NCI-H2196 (cell line): Measurements from ENCODE around the gene HBEGF.
"Not testable (repeated sequence)": the region's sequence is repeated elsewhere in the genome, so short reads cannot be mapped to it uniquely, and the experiment has no call there.

Source experiments
- DNase-seq: peaks from one replicate; lab custom pipeline; 2025; ENCODE audit not compliant: unreplicated experiment; lab: John Stamatoyannopoulos, UW

The HBEGF gene

DNA sequence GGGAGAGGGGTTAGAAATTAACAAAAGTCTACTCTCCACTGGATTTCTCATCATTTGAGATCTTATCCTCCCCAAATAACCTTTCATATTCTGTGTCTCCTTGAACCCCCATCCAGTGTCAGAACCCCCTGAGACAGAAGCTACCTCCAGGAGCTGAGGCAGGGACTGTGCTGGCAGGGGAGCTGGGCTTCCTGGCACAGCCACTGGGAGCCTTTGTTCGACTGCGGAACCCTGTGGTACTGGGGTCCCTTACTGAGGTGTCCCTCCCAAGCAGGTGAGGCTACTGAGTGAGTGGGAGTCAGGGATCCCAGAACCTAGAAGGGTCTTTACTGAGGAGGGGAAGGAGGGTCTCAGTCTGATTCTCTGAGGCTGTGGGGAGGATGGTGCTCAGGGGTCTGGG lies 15.5 kb upstream of the HBEGF start:
- DNase-seq, result no peak

GRCh38 chr5:140360681-140361479 lies 14.5 kb upstream of the HBEGF start:
- DNase-seq, result no peak

GRCh38 chr5:140360101-140360500 lies 13.7 kb upstream of the HBEGF start, which contains the start of gene SLC4A9:
Gene SLC4A9 (plus strand): TSS chr5:140360194. CDS start chr5:140360237, 43 bp downstream.
- no peak for DNase-seq

DNA sequence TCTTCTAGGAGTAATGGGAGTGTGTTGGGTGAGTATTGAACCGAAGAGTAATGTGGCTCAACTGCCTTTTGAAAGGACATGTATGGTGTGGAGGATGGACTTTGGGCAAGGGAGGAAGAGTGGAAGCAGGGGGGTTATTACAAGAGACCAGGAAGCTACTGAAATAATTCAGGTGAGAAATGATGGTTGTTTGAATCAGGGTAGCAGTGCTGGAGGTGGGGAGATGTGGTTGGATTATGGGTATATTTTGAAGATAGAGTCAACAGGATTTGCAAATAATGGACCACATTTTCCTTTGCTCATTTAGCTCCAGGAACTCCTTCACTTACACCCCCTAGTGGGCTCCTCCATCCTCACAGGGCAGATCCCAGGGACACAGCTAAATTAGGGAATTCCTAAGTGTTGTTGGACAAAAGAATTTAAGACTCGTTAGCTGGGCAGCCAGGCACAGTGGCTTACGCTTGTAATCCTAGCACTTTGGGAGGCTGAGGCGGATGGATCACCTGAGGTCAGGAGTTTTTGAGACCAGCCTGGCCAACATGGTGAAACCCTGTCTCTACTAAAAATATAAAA lies 12.4 kb upstream of the HBEGF start:
- DNase-seq, result no peak

- DNase-seq, result peak; percentile 83
These were observed 11.3 kb upstream of the HBEGF start for GRCh38 chr5:140357726-140358093.

DNA sequence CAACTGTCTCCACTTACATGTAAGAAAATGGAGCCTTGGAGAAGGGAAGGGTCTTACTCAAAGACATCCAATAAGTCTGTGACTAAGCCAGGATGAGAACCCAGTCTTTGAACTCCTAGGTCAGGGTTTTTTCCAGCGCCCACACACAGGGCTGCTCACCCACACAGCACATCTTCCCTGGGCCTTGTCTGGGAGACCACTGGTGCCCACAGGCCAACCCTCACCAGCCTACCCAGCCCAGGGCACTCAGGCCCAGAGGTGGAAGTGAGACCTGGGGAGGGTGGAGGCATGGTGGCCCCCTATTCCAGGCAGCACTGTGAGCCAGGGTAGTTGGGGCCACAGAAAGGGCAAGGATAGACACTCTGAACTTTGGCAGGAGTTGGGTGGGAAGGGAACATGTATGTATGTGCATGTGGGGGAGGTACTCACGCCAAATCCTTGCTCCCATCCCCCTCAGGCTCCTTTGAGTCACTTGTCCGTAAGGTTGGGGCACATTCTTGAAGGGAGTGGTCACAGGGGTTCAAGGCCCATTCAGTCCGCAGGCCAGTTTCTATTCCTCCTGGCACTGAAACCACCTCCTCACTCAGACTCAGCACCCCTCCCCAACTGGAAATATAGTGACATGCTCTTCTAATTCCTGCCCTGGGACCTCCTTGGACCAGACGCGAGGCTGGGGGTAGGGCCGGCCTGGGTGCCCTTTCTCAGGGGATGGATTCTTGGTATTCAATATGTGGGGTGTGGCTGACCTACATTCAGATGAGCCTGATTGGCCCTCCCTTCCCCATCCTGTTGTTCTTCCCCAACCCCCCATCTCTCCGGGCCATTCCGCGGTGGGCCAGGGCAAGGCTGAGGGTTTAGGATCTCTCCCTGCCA lies 10.7 kb upstream of the HBEGF start:
- no peak for DNase-seq

- DNase-seq, result no peak
These were observed 9.1 kb upstream of the HBEGF start for GRCh38 chr5:140355546-140355945.

- DNase-seq, result peak; percentile 84
These were observed 5.4 kb upstream of the HBEGF start for GRCh38 chr5:140351609-140352334.

GRCh38 chr5:140349244-140349643 lies 2.8 kb upstream of the HBEGF start:
- no peak for DNase-seq

- peak; percentile 51 for DNase-seq
These were observed 1.7 kb upstream of the HBEGF start for GRCh38 chr5:140348104-140348503.

GRCh38 chr5:140347360-140347759 lies 957 bp upstream of the HBEGF start:
- no peak for DNase-seq

GRCh38 chr5:140345919-140346347 lies 470 bp downstream of the HBEGF start:
- DNase-seq, result no peak

GRCh38 chr5:140344683-140345423 lies 1.6 kb downstream of the HBEGF start:
- no peak for DNase-seq

- not testable (repeated sequence) for DNase-seq
These were observed 2.6 kb downstream of the HBEGF start for GRCh38 chr5:140343849-140344248.

DNA sequence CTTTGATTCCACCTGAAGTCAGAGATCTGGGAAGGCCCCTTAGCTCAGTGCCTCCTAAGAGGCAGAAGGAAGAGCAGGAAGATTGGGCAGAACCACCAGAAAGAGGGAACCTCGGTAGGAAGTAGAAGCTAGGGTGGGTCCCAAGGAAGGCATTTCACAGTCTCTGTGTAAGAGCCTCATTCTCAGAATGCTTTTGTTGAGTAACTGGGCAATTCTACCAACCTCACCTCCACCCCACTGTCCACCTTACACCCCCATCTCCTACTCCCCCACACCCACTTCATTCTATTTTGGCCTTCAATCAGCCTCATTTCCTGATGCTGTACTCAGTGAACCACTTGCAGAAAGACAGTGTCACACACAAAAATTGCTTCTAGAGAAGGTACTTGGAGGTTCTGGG lies 3.5 kb downstream of the HBEGF start:
- no peak for DNase-seq

DNA sequence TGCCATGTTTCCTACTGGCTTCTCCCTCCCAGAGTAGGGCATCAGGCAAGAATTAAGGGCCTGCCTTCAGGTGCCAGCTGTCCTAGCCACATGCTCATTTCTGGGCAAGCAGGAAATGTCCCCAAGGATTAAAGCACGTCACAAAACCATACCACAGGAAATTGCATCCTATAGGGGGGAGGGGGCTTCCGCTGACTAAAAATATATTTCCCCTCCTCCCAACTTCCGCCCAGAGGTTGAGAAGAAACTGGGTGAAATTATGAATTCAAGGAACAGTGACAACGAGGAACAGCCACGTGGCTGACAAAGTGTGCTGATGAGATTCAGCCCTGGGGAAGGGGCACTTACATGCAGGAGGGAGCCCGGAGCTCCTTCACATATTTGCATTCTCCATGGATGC lies 4.1 kb downstream of the HBEGF start:
- no peak for DNase-seq

- no peak for DNase-seq
These were observed 4.8 kb downstream of the HBEGF start for GRCh38 chr5:140341591-140341990.

- no peak for DNase-seq
These were observed 5.7 kb downstream of the HBEGF start for GRCh38 chr5:140340605-140341121.

DNA sequence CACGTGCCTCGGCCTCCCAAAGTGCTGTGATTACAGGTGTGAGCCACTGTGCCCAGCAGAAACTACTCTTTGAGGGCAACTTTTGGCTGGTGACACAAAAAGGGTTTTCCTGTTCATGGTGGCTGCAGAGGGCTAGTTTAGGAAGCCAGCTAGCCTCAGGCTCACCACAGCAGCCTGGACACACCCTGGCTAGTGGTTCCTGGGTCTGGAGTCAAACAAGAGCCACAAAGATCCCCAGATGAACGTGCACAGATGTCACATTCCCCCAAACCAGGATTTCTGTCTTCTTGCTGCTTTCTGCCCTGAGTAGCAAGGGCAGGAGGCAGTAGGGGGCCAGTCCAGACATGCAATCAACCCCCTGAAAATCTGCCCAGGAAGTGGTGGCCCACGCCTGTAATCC lies 6.8 kb downstream of the HBEGF start:
- no peak for DNase-seq

DNA sequence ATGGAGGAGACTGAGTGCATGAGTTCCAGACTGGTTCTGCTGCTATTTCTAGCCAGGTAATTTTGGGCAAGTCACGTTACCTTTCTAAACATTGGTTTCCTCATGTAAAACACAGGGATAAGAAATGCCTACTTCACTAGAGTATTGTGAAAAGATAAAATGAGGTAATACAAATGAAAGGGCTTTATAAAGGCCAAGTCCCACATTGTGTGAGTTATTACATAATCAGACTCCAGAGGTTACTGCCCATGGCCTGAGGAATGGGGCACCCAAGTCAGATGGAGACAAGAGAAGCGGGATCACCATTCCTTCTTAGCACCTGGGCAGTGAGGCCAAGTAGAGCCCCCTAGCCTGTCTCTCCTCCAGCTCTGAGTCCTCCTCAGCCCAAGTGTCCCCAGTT lies 7.5 kb downstream of the HBEGF start:
- no peak for DNase-seq
